LNCAP (cell line): ENCODE measurements around the gene MRPL11.

ENCODE experiments used
- CTCF ChIP-seq: fragments of 450-650 bp; IDR thresholded peaks from 2 replicates; pipeline ENCODE4 v1.5.1; 2017; ENCODE audit warnings: mild to moderate bottlenecking

MRPL11 gene

GRCh38 chr11:66438504-66439466 lies at the start of gene MRPL11:
Gene MRPL11 (minus strand): TSS chr11:66438848. CDS start chr11:66438754, 94 bp downstream.
- peak; percentile 78 for TF ChIP-seq CTCF

GRCh38 chr11:66484806-66485380 lies 46.2 kb upstream of the MRPL11 start:
- TF ChIP-seq CTCF: no peak

GRCh38 chr11:66480117-66480938 lies 41.7 kb upstream of the MRPL11 start, which contains the start of gene DPP3:
Gene DPP3 (plus strand): TSS chr11:66480434. CDS start chr11:66482201, 1,767 bp downstream.
- no peak for TF ChIP-seq CTCF

GRCh38 chr11:66479394-66480116 lies 40.9 kb upstream of the MRPL11 start:
- no peak for TF ChIP-seq CTCF

GRCh38 chr11:66478729-66479393 lies 40.2 kb upstream of the MRPL11 start:
- TF ChIP-seq CTCF: peak; percentile 97

GRCh38 chr11:66477263-66478201 lies 38.9 kb upstream of the MRPL11 start:
- no peak for TF ChIP-seq CTCF
